Esophagus (tissue), 2 donors: Measurements from ENCODE around the gene RHOBTB3. TPM values are rescaled to one million over a fixed set of nuclear protein-coding genes. Genes with fewer than 3 reads are reported as not detected.

Experiments used
- H3K27ac ChIP-seq, 2 donors: one replicate each; pipeline ENCODE4 v1.5.1; 2013; ENCODE audit warnings: low read depth in 2 of 2, mild to moderate bottlenecking in 2 of 2, inconsistent platforms in 1 of 2, low read length in 1 of 2, moderate library complexity in 1 of 2
- H3K27me3 ChIP-seq, 2 donors: one replicate each; pipeline ENCODE4 v1.6.1; 2013; ENCODE audit warnings: low read length in 2 of 2, control low read depth in 1 of 2, mild to moderate bottlenecking in 1 of 2; ENCODE audit not compliant: insufficient read depth in 2 of 2, control insufficient read depth in 1 of 2
- H3K36me3 ChIP-seq, 2 donors: one replicate each; pipeline ENCODE4 v1.6.1; 2013; ENCODE audit warnings: low read length in 1 of 2; ENCODE audit not compliant: control insufficient read depth in 2 of 2, insufficient read depth in 2 of 2
- H3K4me1 ChIP-seq, 2 donors: one replicate each; pipeline ENCODE4 v1.6.1; 2013; ENCODE audit warnings: low read length in 1 of 2; ENCODE audit not compliant: control insufficient read depth in 2 of 2, insufficient read depth in 2 of 2
- H3K4me3 ChIP-seq, 2 donors: one replicate each; pipeline ENCODE4 v1.5.1; 2013; ENCODE audit warnings: low read length in 2 of 2, mild to moderate bottlenecking in 2 of 2, low read depth in 1 of 2, moderate library complexity in 1 of 2
- H3K9me3 ChIP-seq, 2 donors: one replicate each; pipeline ENCODE4 v1.6.1; 2013; ENCODE audit warnings: mild to moderate bottlenecking in 2 of 2, low read depth in 1 of 2, low read length in 1 of 2, moderate library complexity in 1 of 2; ENCODE audit not compliant: control insufficient read depth in 2 of 2, insufficient read depth in 1 of 2
- WGBS, 2 donors: extraction: QIAGEN DNeasy Blood & Tissue Kit; methylation state at CpG; one replicate each; pipeline ENCODE4 v1.1.7; 2013; 5-methylcytosine and 5-hydroxymethylcytosine counted together
- polyA plus RNA-seq, 2 donors: library from polyadenylated mRNA; stranded (reverse); fragments of 200-250 nt; gene quantifications; one replicate each; pipeline ENCODE4 v1.2.3, GENCODE V29; 2013
- donor health status: healthy with polysubstance abuse.
- donor health status: Bipolar disorder and iron deficiency.

The RHOBTB3 gene
- polyA plus RNA-seq, 2 donors: 3.5 to 3.8 TPM

DNA sequence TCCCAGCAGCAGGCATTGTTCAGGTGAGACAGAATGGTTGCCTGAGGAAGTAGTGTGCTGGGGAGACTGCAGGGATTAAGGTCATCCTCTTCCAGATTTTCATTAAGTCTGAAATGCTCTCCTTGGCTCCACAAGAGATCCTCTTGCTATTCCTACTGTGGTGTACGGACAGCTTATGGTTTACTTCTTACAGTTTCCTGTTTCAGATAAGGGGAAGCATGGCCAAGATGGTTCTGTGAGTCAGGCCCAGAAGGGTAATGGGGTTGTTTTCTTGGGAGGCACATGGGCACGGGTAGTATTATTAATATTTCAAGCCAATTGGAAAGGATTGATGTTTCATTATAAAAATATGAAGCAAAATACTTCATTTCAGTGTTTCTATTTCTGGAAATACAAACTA, 48.5 kb downstream of the RHOBTB3 start:
- Histone ChIP-seq H3K27ac (peak overlapping the region in 1 of 2 donors; percentile 13), H3K4me3 (no peak overlapping the region), H3K36me3 (no peaks in the 10 kb centered on the region), H3K27me3 (no peaks in the 10 kb centered on the region), H3K9me3 (no peaks in the 10 kb centered on the region), H3K4me1 (no peaks in the 10 kb centered on the region)
- 63 to 64% methylated on average over 2 of the region's 2 CpGs for WGBS, 2 donors

DNA sequence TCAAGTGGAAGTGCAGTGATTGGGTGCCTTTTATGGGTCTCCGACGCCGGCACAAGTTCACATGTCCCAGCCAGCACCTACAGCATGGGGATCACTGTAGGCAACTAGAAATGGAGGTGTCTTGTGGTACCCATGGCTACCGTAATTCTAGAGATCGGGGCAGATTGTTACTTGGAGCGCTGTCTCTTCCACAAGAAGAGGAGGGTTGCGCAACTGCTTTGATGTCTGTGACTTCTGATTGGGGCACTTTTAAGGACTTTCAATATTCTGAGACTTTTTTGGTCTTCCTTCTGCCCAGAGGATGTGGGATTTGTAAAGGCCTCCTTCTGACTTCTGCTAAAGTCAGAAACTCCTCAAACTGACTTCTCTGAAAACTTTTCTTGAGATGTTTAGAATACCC, 49.5 kb downstream of the RHOBTB3 start:
- H3K4me3 ChIP-seq: no peak overlapping the region
- no peak overlapping the region for H3K27ac ChIP-seq
- no peaks in the 10 kb centered on the region for H3K4me1 ChIP-seq
- WGBS, 2 donors: 84 to 88% methylated on average over 7 of the region's 7 CpGs
- H3K27me3 ChIP-seq: no peaks in the 10 kb centered on the region
- no peaks in the 10 kb centered on the region for H3K9me3 ChIP-seq
- H3K36me3 ChIP-seq: no peaks in the 10 kb centered on the region

DNA sequence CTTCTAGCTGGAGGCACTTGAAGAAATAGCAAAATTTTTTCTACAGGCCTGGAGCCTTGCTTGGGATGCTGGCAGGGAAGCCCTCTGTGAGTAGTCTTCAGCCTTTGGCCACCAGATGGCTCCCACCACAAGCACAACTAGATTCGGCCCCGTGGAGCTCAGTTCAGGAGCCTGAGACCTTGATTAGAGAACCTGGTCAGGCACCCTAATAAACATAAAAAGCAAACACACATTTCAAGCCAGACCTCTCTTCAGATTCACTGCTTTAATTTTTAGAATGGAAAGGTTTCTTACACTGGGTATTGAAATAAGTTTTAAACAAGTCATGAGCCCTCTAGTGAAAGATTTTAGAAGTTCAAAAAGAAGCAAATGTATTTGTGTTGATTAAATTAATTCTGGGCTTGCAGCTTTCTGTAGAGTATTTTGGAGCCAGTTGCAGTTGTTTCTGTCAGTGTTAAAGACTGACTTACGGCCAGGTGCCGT, 50.0 kb downstream of the RHOBTB3 start:
- H3K27me3 ChIP-seq: no peaks in the 10 kb centered on the region
- H3K36me3 ChIP-seq: no peaks in the 10 kb centered on the region
- H3K9me3 ChIP-seq: no peaks in the 10 kb centered on the region
- no peaks in the 10 kb centered on the region for H3K4me1 ChIP-seq
- 19 to 20% methylated on average over 4 of the region's 4 CpGs for WGBS, 2 donors
- no peak overlapping the region for H3K4me3 ChIP-seq
- no peak overlapping the region for H3K27ac ChIP-seq

DNA sequence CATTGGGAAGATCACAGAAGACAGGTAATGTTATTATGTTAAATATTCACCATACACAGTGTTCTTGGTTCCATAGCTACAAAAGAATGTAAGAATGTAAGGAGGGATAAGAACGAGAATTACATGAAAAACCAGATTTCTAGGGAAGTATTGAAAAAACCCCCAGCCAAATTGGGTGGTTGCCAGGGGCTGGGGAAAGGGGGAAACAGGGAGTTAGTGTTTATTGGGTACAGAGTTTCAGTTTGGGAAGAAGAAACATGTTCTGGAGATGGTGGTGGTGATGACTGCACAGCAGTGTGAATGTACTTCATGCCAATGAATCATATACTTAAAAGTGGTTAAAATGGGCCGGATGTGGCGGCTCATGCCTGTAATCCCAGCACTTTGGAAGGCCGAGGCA, 51.0 kb downstream of the RHOBTB3 start:
- WGBS, 2 donors: 90 to 93% methylated on average over 4 of the region's 4 CpGs
- no peaks in the 10 kb centered on the region for H3K36me3 ChIP-seq
- no peaks in the 10 kb centered on the region for H3K9me3 ChIP-seq
- H3K27me3 ChIP-seq: no peaks in the 10 kb centered on the region
- no peak overlapping the region for H3K4me3 ChIP-seq
- H3K4me1 ChIP-seq: no peaks in the 10 kb centered on the region
- no peak overlapping the region for H3K27ac ChIP-seq

DNA sequence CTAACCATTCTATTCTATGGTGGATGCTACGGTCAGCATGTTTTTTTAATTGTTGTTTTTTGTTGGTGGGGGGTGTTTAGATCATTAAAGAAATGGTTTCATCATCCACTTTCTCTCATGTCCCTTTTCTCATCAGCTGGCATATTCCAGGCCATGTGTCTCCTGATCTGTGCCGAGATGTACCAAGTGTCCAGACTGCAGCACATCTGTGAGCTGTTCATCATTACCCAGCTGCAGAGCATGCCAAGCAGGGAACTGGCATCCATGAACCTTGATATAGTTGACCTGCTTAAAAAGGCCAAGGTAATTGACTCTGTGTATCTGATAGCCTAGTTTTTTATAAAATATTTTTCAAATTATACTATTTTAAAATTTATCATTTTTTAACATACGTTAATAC, 52.5 kb downstream of the RHOBTB3 start:
- WGBS, 2 donors: 94 to 96% methylated on average over 3 of the region's 3 CpGs

DNA sequence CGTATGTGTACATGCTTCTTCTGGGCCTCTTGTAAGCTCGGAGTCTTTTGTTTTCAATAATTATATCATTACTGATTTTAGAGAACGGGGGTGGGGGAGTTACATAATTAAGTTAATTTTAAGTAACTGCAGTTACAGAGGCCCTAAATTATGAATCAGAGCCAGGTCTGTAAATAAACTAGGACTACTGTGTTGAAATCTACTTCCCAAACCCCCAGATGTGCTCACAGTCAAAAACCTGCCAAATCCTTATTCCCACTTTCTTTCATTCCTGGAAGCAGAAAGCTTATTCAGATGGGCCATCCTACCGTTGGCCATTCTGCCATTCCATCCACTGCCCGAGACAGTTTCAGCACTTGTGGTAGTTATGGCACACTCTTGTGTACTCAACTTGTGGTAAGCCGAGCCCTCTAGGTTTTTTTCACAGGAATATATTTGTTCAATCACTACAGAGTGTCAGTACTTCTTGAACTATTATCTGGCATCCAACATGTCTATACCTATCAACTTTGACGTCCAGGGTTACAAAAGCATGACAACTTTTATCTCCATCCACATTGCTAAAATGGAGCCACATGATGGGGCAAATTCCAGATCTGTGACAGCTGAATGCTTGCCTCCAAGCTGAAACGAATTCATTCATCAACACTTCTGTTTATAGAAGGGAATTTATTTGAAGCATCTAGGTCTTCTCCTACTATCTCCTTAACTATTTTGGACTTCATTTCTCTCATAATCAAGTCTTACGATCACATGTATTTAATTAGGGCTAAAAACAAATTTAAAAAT, 53.6 kb downstream of the RHOBTB3 start:
- 84 to 90% methylated on average over 9 of the region's 9 CpGs for WGBS, 2 donors
- H3K27ac ChIP-seq: no peak overlapping the region
- no peaks in the 10 kb centered on the region for H3K9me3 ChIP-seq
- H3K27me3 ChIP-seq: no peaks in the 10 kb centered on the region
- no peaks in the 10 kb centered on the region for H3K36me3 ChIP-seq
- no peak overlapping the region for H3K4me3 ChIP-seq
- no peaks in the 10 kb centered on the region for H3K4me1 ChIP-seq

More for the DNA sequence above, 52.5 kb downstream of the RHOBTB3 start:
- Histone ChIP-seq H3K9me3 (no peaks in the 10 kb centered on the region), H3K4me3 (no peak overlapping the region), H3K27me3 (no peaks in the 10 kb centered on the region), H3K27ac (no peak overlapping the region), H3K36me3 (no peaks in the 10 kb centered on the region), H3K4me1 (no peaks in the 10 kb centered on the region)

DNA sequence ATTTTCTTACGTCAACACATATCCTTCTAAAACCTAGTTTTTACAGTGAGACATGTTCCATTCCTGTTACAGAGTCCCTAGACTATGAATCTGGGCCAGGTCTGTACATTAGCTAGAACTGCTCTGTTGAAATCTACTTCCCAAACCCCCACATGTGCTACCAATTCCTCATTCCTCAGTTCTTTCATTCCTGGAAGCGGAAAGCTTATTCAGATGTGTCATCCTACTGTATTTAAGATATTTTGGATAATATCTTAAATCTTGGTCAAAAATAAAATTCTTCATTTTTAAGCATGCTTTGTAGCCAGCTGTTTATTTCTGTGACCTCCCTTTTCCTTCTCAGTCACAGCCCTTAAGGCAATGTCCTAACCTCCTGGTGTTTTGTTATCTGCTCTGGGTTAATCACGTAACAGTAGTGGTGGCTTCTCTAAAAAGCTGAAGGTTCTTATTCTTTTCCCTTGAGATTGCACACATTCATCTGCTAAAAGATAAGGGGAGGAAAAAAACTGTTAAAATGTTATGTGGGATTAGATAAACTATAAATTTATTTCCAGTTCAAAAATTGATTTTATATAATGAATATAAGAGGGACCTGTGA, 55.8 kb downstream of the RHOBTB3 start:
- WGBS, 2 donors: 96 to 97% methylated on average over 3 of the region's 3 CpGs
- peaks cover 0 to 3% of the 10 kb centered on the region in 2 donors for H3K36me3 ChIP-seq

DNA sequence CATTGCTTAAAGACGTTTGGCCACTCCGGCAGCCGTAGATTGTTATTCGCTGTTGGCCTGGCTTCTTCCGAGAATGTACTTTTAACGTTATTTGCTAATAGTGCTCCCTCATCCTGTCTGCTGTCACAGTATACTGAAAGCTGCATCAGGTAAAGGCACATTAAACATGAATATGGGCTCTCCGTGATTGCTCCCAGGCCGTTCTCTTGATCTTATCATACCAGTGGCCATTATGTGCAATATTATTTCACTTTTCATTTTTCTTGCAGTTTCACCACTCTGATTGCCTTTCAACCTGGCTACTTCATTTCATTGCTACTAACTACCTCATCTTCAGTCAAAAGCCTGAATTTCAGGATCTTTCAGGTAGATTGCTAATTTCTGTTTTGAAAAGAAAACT, 57.4 kb downstream of the RHOBTB3 start:
- Histone ChIP-seq H3K9me3 (no peaks in the 10 kb centered on the region), H3K4me3 (no peak overlapping the region), H3K4me1 (no peaks in the 10 kb centered on the region), H3K27me3 (no peaks in the 10 kb centered on the region), H3K27ac (no peak overlapping the region), H3K36me3 (peaks cover 0 to 3% of the 10 kb centered on the region in 2 donors)
- 89 to 93% methylated on average over 8 of the region's 8 CpGs for WGBS, 2 donors

More for the DNA sequence above, 55.8 kb downstream of the RHOBTB3 start:
- no peaks in the 10 kb centered on the region for H3K4me1 ChIP-seq
- no peaks in the 10 kb centered on the region for H3K9me3 ChIP-seq
- no peaks in the 10 kb centered on the region for H3K27me3 ChIP-seq
- no peak overlapping the region for H3K4me3 ChIP-seq
- no peak overlapping the region for H3K27ac ChIP-seq

DNA sequence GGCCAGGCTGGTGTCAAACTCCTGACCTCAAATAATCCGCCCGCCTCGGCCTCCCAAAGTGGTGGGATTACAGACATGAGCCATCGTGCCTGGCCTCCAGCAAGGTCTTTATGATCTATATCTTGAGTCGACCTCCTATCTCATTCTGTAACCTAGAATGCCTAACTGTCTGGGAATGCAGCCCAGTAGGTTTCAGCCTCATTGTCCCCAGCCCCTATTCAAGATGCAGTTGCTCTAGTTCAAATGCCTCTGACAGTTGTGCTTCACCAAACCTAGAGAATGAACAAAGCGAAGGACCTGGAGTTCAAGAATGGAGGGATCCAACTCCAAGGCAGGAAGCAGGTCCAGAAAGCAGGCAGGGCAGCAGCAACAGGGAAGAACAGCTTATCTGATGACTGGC, 60.6 kb downstream of the RHOBTB3 start:
- no peaks in the 10 kb centered on the region for H3K27me3 ChIP-seq
- H3K27ac ChIP-seq: no peak overlapping the region
- 88% methylated on average over 6 of the region's 6 CpGs for WGBS, 2 donors
- H3K36me3 ChIP-seq: peaks cover 0 to 3% of the 10 kb centered on the region in 2 donors
- no peak overlapping the region for H3K4me3 ChIP-seq
- H3K9me3 ChIP-seq: no peaks in the 10 kb centered on the region
- H3K4me1 ChIP-seq: no peaks in the 10 kb centered on the region
